K562 (cell line): Measurements from ENCODE around the gene HIVEP1. TPM values are rescaled to one million over a fixed set of nuclear protein-coding genes. Genes with fewer than 3 reads are reported as not detected.

Experiments used
- ADNP ChIP-seq: fragments of 200-800 bp; sonication (Bioruptor generic); IDR thresholded peaks from 2 replicates; pipeline ENCODE4 v1.6.1; 2016; ENCODE audit warnings: missing genetic modification characterization, missing compliant biosample characterization
- ARID1B ChIP-seq: fragments of 450-650 bp; IDR thresholded peaks from 2 replicates; pipeline ENCODE4 v1.6.1; 2016; ENCODE audit warnings: antibody characterized with exemption, mild to moderate bottlenecking, inconsistent platforms
- BRCA1 ChIP-seq, 2 experiments: fragments of 450-650 bp in 1 of 2; sonication (generic) in 1 of 2; formaldehyde crosslinking in 1 of 2; IDR thresholded peaks; 2 replicates each; pipeline versions ENCODE4 v1.5.0 to v1.6.1; 2017 to 2020; ENCODE audit warnings: mild to moderate bottlenecking in 1 of 2, missing genetic modification reagents in 1 of 2
- DACH1 ChIP-seq: fragments of 450-650 bp; IDR thresholded peaks from 2 replicates; pipeline ENCODE4 v1.6.1; 2018; ENCODE audit not compliant: partially characterized antibody
- EP300 ChIP-seq: IDR thresholded peaks from 2 replicates; pipeline ENCODE4 v1.6.1; 2012; ENCODE audit warnings: low read length, improper control_type of control experiment
- GTF2E2 ChIP-seq: fragments of 200-800 bp; sonication (Bioruptor generic); IDR thresholded peaks from 2 replicates; pipeline ENCODE4 v1.6.1; 2016; ENCODE audit warnings: missing genetic modification characterization, missing compliant biosample characterization
- JUN ChIP-seq, 2 experiments: sonication (generic) in 1 of 2; formaldehyde crosslinking in 1 of 2; IDR thresholded peaks; 2 replicates each; pipeline versions ENCODE4 v1.6.1 to v1.8.0; 2012 to 2022; ENCODE audit warnings: borderline replicate concordance in 2 of 2, mild to moderate bottlenecking in 2 of 2, improper control_type of control experiment in 1 of 2, low read depth in 1 of 2, low read length in 1 of 2, missing genetic modification reagents in 1 of 2
- KDM5B ChIP-seq: fragments of 200-600 bp; sonication (generic); IDR thresholded peaks from 2 replicates; pipeline ENCODE4 v1.6.1; 2012; ENCODE audit warnings: low read depth, mild to moderate bottlenecking, moderate library complexity, low read length, control low read depth, inconsistent platforms; ENCODE audit not compliant: insufficient replicate concordance
- NFIX ChIP-seq: fragments of 250-450 bp; sonication (Bioruptor Pico); IDR thresholded peaks from 2 replicates; pipeline ENCODE4 v1.4.0; 2020; ENCODE audit warnings: low read depth, mild to moderate bottlenecking, moderate library complexity
- POLR2AphosphoS5 ChIP-seq: IDR thresholded peaks from 2 replicates; pipeline ENCODE4 v1.6.1; 2011; ENCODE audit warnings: mild to moderate bottlenecking, low read depth, low read length, moderate library complexity; ENCODE audit not compliant: control insufficient read depth, insufficient read depth
- TAF1 ChIP-seq: IDR thresholded peaks from 2 replicates; pipeline ENCODE4 v1.6.1; 2011; ENCODE audit warnings: mild to moderate bottlenecking, low read length, moderate library complexity; ENCODE audit not compliant: insufficient read depth, control insufficient read depth, severe bottlenecking; ENCODE audit errors: extremely low read depth
- TAL1 ChIP-seq: fragments of 450-650 bp; IDR thresholded peaks from 2 replicates; pipeline ENCODE4 v1.6.1; 2016; ENCODE audit warnings: mild to moderate bottlenecking
- ZNF445 ChIP-seq: fragments of 250-450 bp; sonication (Bioruptor Pico); IDR thresholded peaks from 2 replicates; pipeline ENCODE4 v1.4.0; 2020; ENCODE audit warnings: low read depth, mild to moderate bottlenecking, moderate library complexity
- ZNF507 ChIP-seq: conservative IDR thresholded peaks from 2 replicates; pipeline ENCODE4 v1.6.1; 2017; ENCODE audit warnings: missing genetic modification characterization, missing compliant biosample characterization
- ZNF696 ChIP-seq: fragments of 250-450 bp; sonication (Bioruptor Pico); conservative IDR thresholded peaks from 2 replicates; pipeline ENCODE4 v1.4.0; 2020; ENCODE audit warnings: mild to moderate bottlenecking, moderate library complexity
- ZNF75A ChIP-seq: fragments of 450-650 bp; formaldehyde crosslinking; IDR thresholded peaks from 2 replicates; pipeline ENCODE4 v1.4.0; 2020; ENCODE audit warnings: mild to moderate bottlenecking
- polyA plus RNA-seq, 8 experiments: library from polyadenylated mRNA; depleted of rRNA in 4 of 8; stranded (reverse) in 5 of 8; unstranded in 3 of 8; fragments of >200 nt; fragmentation: Nextera tagmentation in 2 of 8; fragmentation: Illumina TruSeq in 1 of 8; extraction: Ambion mirVana in 2 of 8; extraction: Trizol in 1 of 8; gene quantifications; 2 replicates each; pipeline versions ENCODE4 v1.2.1 to v1.2.3, GENCODE V29; 2011 to 2014; ENCODE audit warnings: inconsistent platforms in 1 of 8, missing spikeins in 1 of 8
- total RNA-seq, 7 experiments: library from RNA; depleted of rRNA in 6 of 7; stranded (reverse); fragments of >200 nt in 6 of 7; fragmentation: Illumina TruSeq in 2 of 7; extraction: Trizol in 2 of 7; gene quantifications; 2 replicates each; pipeline versions ENCODE4 v1.2.1 to v1.2.3, GENCODE V29; 2011 to 2021; ENCODE audit warnings: low replicate concordance in 1 of 7
- TF ChIP-seq, protein P1 (sequence below): fragments of 450-650 bp; IDR thresholded peaks from 2 replicates; pipeline ENCODE4 v1.6.1; 2018; ENCODE audit not compliant: partially characterized antibody
- TF ChIP-seq, protein P2 (sequence below): fragments of 450-650 bp; IDR thresholded peaks from 2 replicates; pipeline ENCODE4 v1.6.1; 2016; ENCODE audit warnings: mild to moderate bottlenecking
- TF ChIP-seq, protein P3 (sequence below): fragments of 250-450 bp; sonication (Bioruptor Pico); IDR thresholded peaks from 2 replicates; pipeline ENCODE4 v1.8.0; 2022; ENCODE audit warnings: moderate library complexity, mild to moderate bottlenecking, inconsistent platforms

Gene HIVEP1
- total and polyA plus RNA-seq, 9 of the 15 experiments (the other 6 are each of a cell fraction or from before 2014, with no cell fraction given): 6.0 to 33.3 (median 21.7) TPM

DNA sequence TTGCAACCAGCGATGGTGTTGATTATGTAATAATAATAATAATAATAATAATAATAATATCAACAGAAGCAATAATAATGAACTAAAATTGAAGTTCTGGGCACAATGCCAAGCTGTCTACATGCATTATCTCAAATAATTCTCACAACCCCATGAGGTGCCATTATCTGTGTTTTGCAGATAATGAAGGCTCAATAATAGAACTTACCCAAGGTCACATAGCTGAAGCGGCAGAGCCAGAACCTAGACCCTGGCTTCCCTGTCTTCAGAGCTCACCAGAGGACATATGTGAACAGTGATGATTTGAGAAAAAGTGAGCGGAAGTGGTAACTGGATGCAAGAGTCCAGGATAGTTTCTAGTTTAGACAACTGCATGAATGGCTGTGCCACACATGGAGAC, 91.0 kb downstream of the HIVEP1 start (continued):
- TF ChIP-seq NFIX (CRISPR knock-in tag) (peak; percentile 44), ARID1B (peak; percentile 71), GTF2E2 (tag) (no peak), ZNF445 (no peak), TAL1 (peak; percentile 48), ZNF696 (CRISPR knock-in tag) (no peak), ZNF507 (tag) (no peak), POLR2AphosphoS5 (peak; percentile 28; the same call in 1 of the 2 replicates), ADNP (tag) (peak; percentile 21; the same call in 1 of the 2 replicates), JUN (IDR thresholded peaks at IDR 0.05; ENCODE audit: borderline replicate concordance, low read depth, low read length) (no peak), JUN (CRISPR knock-in tag; IDR thresholded peaks at IDR 0.05; ENCODE audit: borderline replicate concordance) (no peak), ZNF75A (no peak), KDM5B (no peak), EP300 (peak; percentile 14; the same call in 1 of the 2 replicates), BRCA1 (IDR thresholded peaks at IDR 0.05) (no peak), BRCA1 (CRISPR knock-in tag; IDR thresholded peaks at IDR 0.05) (no peak), TAF1 (no peak), DACH1 (peak; percentile 65)
- TF ChIP-seq, protein P1, sequence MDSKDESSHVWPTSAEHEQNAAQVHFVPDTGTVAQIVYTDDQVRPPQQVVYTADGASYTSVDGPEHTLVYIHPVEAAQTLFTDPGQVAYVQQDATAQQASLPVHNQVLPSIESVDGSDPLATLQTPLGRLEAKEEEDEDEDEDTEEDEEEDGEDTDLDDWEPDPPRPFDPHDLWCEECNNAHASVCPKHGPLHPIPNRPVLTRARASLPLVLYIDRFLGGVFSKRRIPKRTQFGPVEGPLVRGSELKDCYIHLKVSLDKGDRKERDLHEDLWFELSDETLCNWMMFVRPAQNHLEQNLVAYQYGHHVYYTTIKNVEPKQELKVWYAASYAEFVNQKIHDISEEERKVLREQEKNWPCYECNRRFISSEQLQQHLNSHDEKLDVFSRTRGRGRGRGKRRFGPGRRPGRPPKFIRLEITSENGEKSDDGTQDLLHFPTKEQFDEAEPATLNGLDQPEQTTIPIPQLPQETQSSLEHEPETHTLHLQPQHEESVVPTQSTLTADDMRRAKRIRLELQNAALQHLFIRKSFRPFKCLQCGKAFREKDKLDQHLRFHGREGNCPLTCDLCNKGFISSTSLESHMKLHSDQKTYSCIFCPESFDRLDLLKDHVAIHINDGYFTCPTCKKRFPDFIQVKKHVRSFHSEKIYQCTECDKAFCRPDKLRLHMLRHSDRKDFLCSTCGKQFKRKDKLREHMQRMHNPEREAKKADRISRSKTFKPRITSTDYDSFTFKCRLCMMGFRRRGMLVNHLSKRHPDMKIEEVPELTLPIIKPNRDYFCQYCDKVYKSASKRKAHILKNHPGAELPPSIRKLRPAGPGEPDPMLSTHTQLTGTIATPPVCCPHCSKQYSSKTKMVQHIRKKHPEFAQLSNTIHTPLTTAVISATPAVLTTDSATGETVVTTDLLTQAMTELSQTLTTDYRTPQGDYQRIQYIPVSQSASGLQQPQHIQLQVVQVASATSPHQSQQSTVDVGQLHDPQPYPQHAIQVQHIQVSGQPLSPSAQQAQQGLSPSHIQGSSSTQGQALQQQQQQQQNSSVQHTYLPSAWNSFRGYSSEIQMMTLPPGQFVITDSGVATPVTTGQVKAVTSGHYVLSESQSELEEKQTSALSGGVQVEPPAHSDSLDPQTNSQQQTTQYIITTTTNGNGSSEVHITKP: no peak
- TF ChIP-seq, protein P2, sequence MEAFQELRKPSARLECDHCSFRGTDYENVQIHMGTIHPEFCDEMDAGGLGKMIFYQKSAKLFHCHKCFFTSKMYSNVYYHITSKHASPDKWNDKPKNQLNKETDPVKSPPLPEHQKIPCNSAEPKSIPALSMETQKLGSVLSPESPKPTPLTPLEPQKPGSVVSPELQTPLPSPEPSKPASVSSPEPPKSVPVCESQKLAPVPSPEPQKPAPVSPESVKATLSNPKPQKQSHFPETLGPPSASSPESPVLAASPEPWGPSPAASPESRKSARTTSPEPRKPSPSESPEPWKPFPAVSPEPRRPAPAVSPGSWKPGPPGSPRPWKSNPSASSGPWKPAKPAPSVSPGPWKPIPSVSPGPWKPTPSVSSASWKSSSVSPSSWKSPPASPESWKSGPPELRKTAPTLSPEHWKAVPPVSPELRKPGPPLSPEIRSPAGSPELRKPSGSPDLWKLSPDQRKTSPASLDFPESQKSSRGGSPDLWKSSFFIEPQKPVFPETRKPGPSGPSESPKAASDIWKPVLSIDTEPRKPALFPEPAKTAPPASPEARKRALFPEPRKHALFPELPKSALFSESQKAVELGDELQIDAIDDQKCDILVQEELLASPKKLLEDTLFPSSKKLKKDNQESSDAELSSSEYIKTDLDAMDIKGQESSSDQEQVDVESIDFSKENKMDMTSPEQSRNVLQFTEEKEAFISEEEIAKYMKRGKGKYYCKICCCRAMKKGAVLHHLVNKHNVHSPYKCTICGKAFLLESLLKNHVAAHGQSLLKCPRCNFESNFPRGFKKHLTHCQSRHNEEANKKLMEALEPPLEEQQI: 0 out of 2 replicates have a peak, but pooled peaks have one; percentile 40
- TF ChIP-seq, protein P3, sequence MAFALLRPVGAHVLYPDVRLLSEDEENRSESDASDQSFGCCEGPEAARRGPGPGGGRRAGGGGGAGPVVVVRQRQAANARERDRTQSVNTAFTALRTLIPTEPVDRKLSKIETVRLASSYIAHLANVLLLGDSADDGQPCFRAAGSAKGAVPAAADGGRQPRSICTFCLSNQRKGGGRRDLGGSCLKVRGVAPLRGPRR (CRISPR knock-in tag): no peak
